PC-9 (cell line): ENCODE measurements around the gene EML5.

ENCODE experiments used
- CTCF ChIP-seq: fragments of 200-600 bp; sonication (generic); conservative IDR thresholded peaks from 2 replicates; pipeline ENCODE4 v1.6.1; 2017; ENCODE audit warnings: mixed run types, antibody characterized with exemption, mild to moderate bottlenecking, moderate library complexity
- EZH2 ChIP-seq: fragments of 200-600 bp; sonication (generic); IDR thresholded peaks from 2 replicates; pipeline ENCODE4 v1.8.0; 2017; ENCODE audit warnings: antibody characterized with exemption, low read depth

- TF ChIP-seq CTCF, result no peak
- no peak for TF ChIP-seq EZH2
Measured at GRCh38 chr14:88798156-88798555, 5.4 kb upstream of the EML5 start.
